GM19397 (cell line): Measurements from ENCODE around the gene PPP6R2.
"Not testable (repeated sequence)": the region's sequence is repeated elsewhere in the genome, so short reads cannot be mapped to it uniquely, and the experiment has no call there.

ENCODE experiments used
- ATAC-seq: cut with Tn5 transposase; IDR thresholded peaks from one replicate; pipeline ENCODE4 v1.9.1; 2021; ENCODE audit warnings: mild to moderate bottlenecking, moderate library complexity; ENCODE audit not compliant: unreplicated experiment

PPP6R2 gene

DNA sequence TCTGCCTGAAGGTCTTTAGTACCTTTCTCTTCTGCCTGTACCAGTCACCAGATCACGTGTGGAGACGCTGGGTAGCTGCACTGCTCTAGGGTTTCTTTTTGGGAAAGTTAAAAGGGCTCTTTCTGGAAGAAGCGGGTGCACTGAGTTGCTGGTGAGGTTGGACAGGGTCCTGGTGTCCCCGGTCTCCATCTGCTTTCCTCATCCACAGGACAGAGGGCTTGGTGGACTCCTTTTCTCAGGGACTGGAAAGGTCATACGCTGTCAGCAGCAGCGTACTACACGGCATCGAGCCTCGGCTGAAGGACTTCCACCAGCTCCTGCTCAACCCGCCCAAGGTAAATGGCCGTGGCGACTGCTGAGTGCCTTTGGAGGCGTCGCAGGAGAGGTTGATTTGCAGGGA, 78.9 kb downstream of the PPP6R2 start:
- no peak for ATAC-seq

DNA sequence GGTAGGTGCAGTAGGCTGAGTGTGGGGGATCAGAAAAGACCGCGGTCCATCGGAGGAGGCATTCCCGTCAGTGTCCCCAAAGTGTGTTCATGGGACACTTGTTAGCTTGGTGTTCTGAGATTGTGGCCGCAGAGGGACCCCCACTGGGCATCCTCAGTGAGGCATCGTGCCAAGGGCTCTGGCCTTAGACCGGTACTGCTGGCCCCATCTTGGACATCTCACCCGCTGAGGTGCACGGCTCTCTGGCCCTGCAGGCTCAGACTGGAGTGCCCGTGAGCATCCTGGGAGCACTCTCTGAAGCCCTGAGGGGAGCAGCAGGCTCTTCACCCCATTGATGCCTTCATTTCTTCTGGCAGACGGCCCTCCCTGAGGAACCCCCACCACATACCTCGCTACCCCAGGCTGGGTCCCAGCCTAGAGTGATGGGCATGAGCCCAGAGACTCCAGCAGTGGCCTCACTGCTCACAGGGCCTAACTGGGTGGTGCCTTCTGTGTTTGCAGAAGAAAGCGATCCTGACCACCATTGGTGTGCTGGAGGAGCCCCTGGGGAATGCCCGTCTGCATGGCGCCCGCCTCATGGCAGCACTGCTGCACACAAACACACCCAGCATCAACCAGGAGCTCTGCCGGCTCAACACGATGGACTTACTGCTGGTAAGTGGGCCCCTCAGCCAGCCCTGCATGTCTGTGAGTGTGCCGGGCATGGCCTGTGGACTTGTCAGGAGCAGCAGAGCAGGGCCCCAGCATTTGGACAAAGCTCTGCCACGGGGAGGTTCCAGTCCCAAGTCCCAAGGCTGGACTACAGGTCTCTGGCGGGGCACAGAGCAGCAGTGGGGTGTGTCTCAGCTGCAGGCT, 80.1 kb downstream of the PPP6R2 start:
- ATAC-seq = no peak

DNA sequence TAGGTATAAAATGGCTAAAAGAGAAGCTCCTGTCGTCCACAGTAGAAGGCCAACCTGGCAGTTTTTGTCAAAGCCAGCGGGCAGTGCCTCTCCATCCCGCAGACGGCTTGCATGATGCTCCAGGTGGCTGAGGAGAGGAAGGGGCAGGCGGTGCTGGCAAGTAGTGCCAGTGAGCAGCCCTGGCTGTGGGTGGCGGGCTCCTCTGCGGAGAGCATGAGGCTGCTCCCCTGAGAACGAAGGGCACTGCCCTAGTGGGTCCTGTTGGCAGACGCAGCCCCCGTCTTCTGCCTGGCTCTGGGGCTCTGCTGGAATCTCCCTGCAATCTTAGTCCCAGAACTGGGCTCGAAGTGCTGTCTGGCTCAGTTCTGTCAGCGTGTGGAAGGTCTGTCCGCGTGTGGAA, 80.8 kb downstream of the PPP6R2 start:
- ATAC-seq = no peak

GRCh38 chr22:50425179-50425916, 82.2 kb downstream of the PPP6R2 start:
- ATAC-seq = no peak

GRCh38 chr22:50432131-50432876, 89.2 kb downstream of the PPP6R2 start:
- no peak for ATAC-seq

DNA sequence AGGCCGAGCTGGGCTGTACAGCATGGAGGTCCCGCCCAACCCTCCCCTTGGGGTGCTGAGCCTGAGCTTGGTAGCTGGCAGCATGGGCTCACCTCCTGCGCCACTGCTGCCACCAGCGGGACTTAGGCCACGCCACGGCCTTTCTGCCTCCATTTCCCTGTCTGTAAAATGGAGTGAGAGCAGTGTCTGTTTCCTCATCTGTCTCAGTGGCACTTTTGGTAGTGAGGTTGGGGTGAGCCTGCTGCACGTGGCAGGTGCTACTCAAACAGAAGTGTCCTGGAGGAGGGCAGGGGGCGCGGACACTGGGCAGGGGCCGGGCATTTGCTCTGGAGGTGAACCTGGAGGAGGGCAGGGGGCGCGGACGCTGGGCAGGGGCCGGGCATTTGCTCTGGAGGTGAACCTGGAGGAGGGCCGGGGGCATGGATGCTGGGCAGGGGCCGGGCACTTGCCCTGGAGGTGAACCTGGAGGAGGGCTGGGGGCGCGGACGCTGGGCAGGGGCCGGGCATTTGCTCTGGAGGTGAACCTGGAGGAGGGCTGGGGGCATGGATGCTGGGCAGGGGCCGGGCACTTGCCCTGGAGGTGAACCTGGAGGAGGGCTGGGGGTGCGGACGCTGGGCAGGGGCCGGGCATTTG, 89.9 kb downstream of the PPP6R2 start:
- not testable (repeated sequence) for ATAC-seq

GRCh38 chr22:50434849-50435248, 91.7 kb downstream of the PPP6R2 start:
- no peak for ATAC-seq

DNA sequence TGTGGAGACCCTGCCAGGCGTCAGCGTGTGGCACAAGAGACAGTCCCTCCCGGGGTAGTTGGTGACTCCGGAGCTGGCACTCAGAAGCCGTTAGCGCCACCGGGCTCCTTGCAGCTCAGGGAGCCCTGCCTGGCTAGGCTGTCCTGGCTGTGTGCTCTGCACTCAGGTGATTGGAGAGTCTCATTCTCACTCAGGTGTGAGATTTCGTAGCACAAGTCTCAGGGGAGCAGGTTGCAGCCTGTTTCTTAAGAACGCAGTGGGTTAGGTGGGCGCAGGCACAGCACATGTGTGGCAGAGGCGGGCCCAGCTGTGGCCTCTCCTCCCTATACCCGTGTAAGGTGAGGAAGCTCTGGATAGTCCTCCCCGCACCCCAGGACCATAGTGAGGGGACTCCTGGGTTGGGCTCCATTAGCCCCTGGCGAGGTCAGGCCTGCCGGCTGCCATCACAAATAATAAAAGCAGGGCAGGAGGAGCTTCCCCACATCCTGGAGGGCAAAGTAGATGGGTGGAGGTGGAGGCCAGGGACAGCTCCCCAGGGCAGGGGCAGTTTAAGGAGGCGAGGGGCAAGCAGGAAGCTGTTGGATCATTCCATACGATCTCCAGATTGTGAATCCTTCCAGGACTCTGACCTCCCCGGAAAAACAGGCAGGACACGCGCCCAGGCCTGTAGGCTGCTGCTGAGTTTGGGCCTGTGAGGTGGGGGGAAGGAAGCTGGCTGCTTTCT, 92.3 kb downstream of the PPP6R2 start:
- no peak for ATAC-seq

- ATAC-seq = no peak
Observed at GRCh38 chr22:50436015-50436830, 93.1 kb downstream of the PPP6R2 start.

GRCh38 chr22:50436841-50437341, 93.8 kb downstream of the PPP6R2 start:
- ATAC-seq = no peak

- no peak for ATAC-seq
Observed at GRCh38 chr22:50437511-50438304, 94.6 kb downstream of the PPP6R2 start.

GRCh38 chr22:50438305-50439275, 95.5 kb downstream of the PPP6R2 start:
- ATAC-seq = no peak

DNA sequence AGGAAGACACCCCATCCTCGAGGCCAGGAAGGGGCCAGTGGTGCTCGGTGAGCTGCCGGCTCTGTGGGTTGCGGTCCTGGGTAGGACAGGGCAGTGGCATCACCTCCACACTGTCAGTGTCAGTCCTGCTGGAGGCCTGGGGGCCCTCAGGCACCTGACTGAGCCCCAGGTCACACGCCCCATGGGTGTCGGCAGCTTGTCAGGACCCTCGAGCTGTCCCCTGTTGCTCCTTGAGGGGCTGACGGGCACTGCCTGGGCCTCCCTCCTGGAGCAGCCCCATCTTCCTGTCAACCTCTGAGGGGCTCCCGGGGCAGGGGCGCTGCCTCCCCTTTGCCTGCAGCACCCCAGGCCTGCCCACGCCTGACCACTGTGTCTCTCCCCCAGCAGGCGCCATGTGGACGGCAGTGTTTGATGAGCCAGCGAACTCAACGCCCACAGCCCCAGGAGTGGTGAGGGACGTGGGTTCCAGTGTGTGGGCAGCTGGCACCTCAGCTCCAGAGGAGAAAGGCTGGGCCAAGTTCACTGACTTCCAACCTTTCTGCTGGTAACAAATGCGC, 96.3 kb downstream of the PPP6R2 start:
- ATAC-seq = no peak

- ATAC-seq = no peak
Observed at GRCh38 chr22:50439871-50440331, 96.8 kb downstream of the PPP6R2 start.

DNA sequence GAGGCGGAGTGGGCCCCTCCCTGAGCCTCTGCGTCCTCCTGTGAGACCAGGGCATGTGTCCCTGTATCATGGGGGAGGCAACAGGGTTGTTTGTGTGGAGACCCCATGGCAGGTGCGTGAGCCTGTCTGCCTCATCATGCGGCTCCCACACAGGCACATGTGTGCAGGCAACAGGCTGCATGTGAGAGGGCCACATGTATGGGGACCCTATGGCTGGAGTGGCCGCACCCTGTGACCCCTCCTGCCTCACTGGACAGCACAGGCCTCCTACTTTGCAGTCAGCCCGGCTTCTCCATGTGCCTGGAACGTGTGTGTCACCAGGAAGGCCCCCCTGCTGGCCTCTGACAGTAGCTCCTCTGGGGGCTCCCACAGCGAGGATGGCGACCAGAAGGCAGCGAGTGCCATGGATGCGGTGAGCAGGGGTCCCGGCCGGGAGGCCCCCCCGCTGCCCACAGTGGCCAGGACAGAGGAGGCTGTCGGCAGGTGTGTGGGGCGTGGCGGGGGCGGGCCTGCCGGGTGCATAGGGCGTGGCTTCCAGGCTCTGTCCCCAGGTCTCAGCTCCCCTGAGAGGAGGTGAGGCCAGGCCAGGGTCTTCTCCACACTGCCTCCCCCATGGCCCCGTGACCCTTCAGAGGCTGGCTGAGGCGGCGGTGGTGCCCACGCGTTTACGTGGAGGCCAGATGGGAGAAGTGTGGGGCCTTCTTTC, 97.6 kb downstream of the PPP6R2 start:
- no peak for ATAC-seq

DNA sequence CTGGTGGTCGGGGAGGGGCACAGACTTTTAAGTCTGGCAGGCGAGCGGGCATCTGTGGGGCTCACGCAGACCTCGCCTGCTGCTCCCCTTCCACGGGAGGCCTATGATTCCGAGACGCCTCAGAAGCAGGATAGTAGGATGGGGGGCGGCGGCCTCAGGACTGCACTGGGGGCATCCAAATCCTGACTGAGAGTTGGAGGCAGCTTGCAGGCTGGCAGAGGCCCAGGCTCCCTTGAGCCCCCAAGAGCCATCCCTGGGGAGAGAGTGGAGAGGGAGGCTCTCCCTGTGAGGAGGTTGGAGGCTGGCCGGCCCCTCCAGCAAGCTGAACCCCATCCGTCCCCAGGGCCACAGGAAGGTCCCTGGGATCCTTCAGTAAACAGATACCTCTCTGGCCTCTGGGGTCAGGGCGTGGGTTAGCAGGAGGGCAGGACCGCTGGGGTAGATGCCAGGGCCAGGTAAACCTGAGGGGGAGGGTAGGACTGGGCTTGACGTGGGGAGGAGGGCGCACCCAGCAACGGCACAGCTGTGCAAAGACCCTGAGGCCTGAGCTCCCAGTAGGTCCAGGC, 98.4 kb downstream of the PPP6R2 start:
- no peak for ATAC-seq
